ENCODE measurements around the gene RASA2. TPM values are rescaled to one million over a fixed set of nuclear protein-coding genes. Genes with fewer than 3 reads are reported as not detected.

RASA2 gene
- total and polyA plus RNA-seq, 9 of the 15 experiments (the other 6 are each of a cell fraction or from before 2014, with no cell fraction given) = 2.0 to 12.8 (median 9.5) TPM

DNA sequence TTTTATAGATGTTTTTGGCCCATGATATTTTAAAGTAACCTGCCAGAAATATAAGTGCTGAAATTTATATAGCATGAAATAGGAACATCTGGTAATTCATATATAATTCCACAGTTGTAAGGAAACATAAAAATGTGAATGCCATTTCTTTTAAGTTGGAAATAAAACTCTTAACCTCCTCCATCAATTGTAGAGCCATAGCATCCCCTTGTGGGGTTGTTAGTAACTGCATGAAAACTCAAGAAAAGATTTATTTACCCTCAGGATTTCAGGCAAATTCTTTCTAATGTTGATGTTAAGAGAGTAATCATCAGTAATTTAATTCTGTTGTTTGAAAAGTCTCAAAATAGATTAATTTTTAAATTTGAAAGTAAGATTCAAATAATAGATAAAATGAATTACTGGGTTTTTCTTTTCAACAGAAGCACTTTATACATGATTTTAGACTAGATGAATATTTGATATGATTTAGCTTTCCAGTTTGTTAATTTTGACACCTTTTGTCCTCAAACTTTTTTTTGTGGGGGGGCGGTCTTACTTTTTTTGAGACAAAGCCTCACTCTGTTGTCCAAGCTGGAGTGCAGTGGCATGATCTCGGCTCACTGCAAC lies 74.7 kb downstream of the RASA2 start (continued):
- TF ChIP-seq, protein P1, sequence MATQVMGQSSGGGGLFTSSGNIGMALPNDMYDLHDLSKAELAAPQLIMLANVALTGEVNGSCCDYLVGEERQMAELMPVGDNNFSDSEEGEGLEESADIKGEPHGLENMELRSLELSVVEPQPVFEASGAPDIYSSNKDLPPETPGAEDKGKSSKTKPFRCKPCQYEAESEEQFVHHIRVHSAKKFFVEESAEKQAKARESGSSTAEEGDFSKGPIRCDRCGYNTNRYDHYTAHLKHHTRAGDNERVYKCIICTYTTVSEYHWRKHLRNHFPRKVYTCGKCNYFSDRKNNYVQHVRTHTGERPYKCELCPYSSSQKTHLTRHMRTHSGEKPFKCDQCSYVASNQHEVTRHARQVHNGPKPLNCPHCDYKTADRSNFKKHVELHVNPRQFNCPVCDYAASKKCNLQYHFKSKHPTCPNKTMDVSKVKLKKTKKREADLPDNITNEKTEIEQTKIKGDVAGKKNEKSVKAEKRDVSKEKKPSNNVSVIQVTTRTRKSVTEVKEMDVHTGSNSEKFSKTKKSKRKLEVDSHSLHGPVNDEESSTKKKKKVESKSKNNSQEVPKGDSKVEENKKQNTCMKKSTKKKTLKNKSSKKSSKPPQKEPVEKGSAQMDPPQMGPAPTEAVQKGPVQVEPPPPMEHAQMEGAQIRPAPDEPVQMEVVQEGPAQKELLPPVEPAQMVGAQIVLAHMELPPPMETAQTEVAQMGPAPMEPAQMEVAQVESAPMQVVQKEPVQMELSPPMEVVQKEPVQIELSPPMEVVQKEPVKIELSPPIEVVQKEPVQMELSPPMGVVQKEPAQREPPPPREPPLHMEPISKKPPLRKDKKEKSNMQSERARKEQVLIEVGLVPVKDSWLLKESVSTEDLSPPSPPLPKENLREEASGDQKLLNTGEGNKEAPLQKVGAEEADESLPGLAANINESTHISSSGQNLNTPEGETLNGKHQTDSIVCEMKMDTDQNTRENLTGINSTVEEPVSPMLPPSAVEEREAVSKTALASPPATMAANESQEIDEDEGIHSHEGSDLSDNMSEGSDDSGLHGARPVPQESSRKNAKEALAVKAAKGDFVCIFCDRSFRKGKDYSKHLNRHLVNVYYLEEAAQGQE (IDR thresholded peaks at IDR 0.05; ENCODE audit: borderline replicate concordance) = peak; percentile 93
- TF ChIP-seq, protein P1 (CRISPR knock-in tag; IDR thresholded peaks at IDR 0.05; ENCODE audit: low read depth) = no peak
- TF ChIP-seq RAD21 (CRISPR knock-in tag; conservative IDR thresholded peaks at IDR 0.05 in 1 of 2, IDR thresholded peaks at IDR 0.05 in 1 of 2) (peak; percentile 98 to 99), PHF20 (IDR thresholded peaks at IDR 0.05; ENCODE audit: partially characterized antibody) (no peak), KLF16 (IDR thresholded peaks at IDR 0.05) (peak; percentile 70), TCF7 (IDR thresholded peaks at IDR 0.05; ENCODE audit: borderline replicate concordance) (no peak), SRF (CRISPR knock-in tag; IDR thresholded peaks at IDR 0.05) (no peak), CC2D1A (IDR thresholded peaks at IDR 0.05) (peak; percentile 78; the same call in 1 of the 2 replicates), ETV1 (tag; conservative IDR thresholded peaks at IDR 0.05; ENCODE audit: low read depth) (no peak), GATAD2B (IDR thresholded peaks at IDR 0.05; ENCODE audit: borderline replicate concordance) (peak; percentile 44; the same call in 1 of the 2 replicates), RBM25 (IDR thresholded peaks at IDR 0.05; ENCODE audit: low read depth, low read length, severe bottlenecking) (peak; percentile 21)
- TF ChIP-seq, protein P2, sequence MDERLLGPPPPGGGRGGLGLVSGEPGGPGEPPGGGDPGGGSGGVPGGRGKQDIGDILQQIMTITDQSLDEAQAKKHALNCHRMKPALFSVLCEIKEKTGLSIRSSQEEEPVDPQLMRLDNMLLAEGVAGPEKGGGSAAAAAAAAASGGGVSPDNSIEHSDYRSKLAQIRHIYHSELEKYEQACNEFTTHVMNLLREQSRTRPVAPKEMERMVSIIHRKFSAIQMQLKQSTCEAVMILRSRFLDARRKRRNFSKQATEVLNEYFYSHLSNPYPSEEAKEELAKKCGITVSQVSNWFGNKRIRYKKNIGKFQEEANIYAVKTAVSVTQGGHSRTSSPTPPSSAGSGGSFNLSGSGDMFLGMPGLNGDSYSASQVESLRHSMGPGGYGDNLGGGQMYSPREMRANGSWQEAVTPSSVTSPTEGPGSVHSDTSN (CRISPR knock-in tag; IDR thresholded peaks at IDR 0.05; ENCODE audit: low read depth) = no peak
- TF ChIP-seq, protein P2 (tag; conservative IDR thresholded peaks at IDR 0.05; ENCODE audit: low read depth) = 0 out of 2 replicates have a peak, but pooled peaks have one; percentile 22
- TF ChIP-seq, protein P3, sequence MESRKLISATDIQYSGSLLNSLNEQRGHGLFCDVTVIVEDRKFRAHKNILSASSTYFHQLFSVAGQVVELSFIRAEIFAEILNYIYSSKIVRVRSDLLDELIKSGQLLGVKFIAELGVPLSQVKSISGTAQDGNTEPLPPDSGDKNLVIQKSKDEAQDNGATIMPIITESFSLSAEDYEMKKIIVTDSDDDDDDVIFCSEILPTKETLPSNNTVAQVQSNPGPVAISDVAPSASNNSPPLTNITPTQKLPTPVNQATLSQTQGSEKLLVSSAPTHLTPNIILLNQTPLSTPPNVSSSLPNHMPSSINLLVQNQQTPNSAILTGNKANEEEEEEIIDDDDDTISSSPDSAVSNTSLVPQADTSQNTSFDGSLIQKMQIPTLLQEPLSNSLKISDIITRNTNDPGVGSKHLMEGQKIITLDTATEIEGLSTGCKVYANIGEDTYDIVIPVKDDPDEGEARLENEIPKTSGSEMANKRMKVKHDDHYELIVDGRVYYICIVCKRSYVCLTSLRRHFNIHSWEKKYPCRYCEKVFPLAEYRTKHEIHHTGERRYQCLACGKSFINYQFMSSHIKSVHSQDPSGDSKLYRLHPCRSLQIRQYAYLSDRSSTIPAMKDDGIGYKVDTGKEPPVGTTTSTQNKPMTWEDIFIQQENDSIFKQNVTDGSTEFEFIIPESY (CRISPR knock-in tag; IDR thresholded peaks at IDR 0.05) = no peak

Measured in K562 (cell line).